ENCODE results near the gene GRIK2. TPM values are rescaled to one million over a fixed set of nuclear protein-coding genes. Genes with fewer than 3 reads are reported as not detected.

The GRIK2 gene
- total RNA-seq, 3 donors from 2014 or later (not counting 1 experiment from before 2014, with no cell fraction given) = not detected

GRCh38 chr6:101853231-101854085 lies 459.9 kb downstream of the GRIK2 start:
- Histone ChIP-seq H3K36me3 (ENCODE audit: control insufficient read depth, insufficient read depth, low read length) (no peaks in the 10 kb centered on the region), H3K27ac (ENCODE audit: low read length) (no peak overlapping the region), H3K9me3 (ENCODE audit: control insufficient read depth, insufficient read depth, low read length) (no peaks in the 10 kb centered on the region), H3K27me3 (ENCODE audit: control insufficient read depth, insufficient read depth, low read length) (no peaks in the 10 kb centered on the region), H3K4me1 (ENCODE audit: control insufficient read depth, insufficient read depth, low read length) (no peaks in the 10 kb centered on the region), H3K4me3 (ENCODE audit: low read length) (no peak overlapping the region)
- H3K4me1 Mint-ChIP-seq = no peaks in the 10 kb centered on the region
- intact Hi-C loops (cut with micrococcal nuclease) = no loop called here
- 81% methylated on average over 2 of the region's 3 CpGs for WGBS (ENCODE audit: insufficient coverage)
- no peak overlapping the region for H3K27ac Mint-ChIP-seq
- no peak for ATAC-seq
- H3K36me3 Mint-ChIP-seq = no peaks in the 10 kb centered on the region
- peaks cover 6% of the 10 kb centered on the region in 2 donors for H3K9me3 Mint-ChIP-seq
- no peak for TF ChIP-seq CTCF (IDR thresholded peaks at IDR 0.05)
- DNase-seq = no peak
- H3K27me3 Mint-ChIP-seq (ENCODE audit: low read depth in 2 of 2) = no peaks in the 10 kb centered on the region
- no peak overlapping the region for H3K4me3 Mint-ChIP-seq

GRCh38 chr6:101876431-101876830 lies 482.9 kb downstream of the GRIK2 start:
- H3K27ac Mint-ChIP-seq = no peak overlapping the region
- DNase-seq (no peak), ATAC-seq (no peak)
- H3K4me3 Mint-ChIP-seq = no peak overlapping the region
- peaks cover 4 to 7% of the 10 kb centered on the region in 2 donors for H3K9me3 Mint-ChIP-seq
- Histone ChIP-seq H3K36me3 (ENCODE audit: control insufficient read depth, insufficient read depth, low read length) (no peaks in the 10 kb centered on the region), H3K4me3 (ENCODE audit: low read length) (no peak overlapping the region), H3K27me3 (ENCODE audit: control insufficient read depth, insufficient read depth, low read length) (no peaks in the 10 kb centered on the region), H3K4me1 (ENCODE audit: control insufficient read depth, insufficient read depth, low read length) (no peaks in the 10 kb centered on the region), H3K27ac (ENCODE audit: low read length) (no peak overlapping the region), H3K9me3 (ENCODE audit: control insufficient read depth, insufficient read depth, low read length) (no peaks in the 10 kb centered on the region)
- TF ChIP-seq CTCF (IDR thresholded peaks at IDR 0.05) = no peak
- H3K36me3 Mint-ChIP-seq = no peaks in the 10 kb centered on the region
- no peaks in the 10 kb centered on the region for H3K27me3 Mint-ChIP-seq (ENCODE audit: low read depth in 2 of 2)
- intact Hi-C loops (cut with micrococcal nuclease) = no loop called here
- no peaks in the 10 kb centered on the region for H3K4me1 Mint-ChIP-seq

GRCh38 chr6:101878554-101879276 lies 485.2 kb downstream of the GRIK2 start:
- no peak overlapping the region for H3K27ac Mint-ChIP-seq
- intact Hi-C loops (cut with micrococcal nuclease) = no loop called here
- TF ChIP-seq CTCF (IDR thresholded peaks at IDR 0.05) = no peak
- no peaks in the 10 kb centered on the region for H3K27me3 Mint-ChIP-seq (ENCODE audit: low read depth in 2 of 2)
- H3K4me3 Mint-ChIP-seq = no peak overlapping the region
- peaks cover 9 to 10% of the 10 kb centered on the region in 2 donors for H3K9me3 Mint-ChIP-seq
- H3K36me3 ChIP-seq (ENCODE audit: control insufficient read depth, insufficient read depth, low read length) = no peaks in the 10 kb centered on the region
- no peak overlapping the region for H3K27ac ChIP-seq (ENCODE audit: low read length)
- no peak for DNase-seq
- no peaks in the 10 kb centered on the region for H3K27me3 ChIP-seq (ENCODE audit: control insufficient read depth, insufficient read depth, low read length)
- 82% methylated on average over 7 of the region's 7 CpGs for WGBS (ENCODE audit: insufficient coverage)
- ATAC-seq = no peak
- H3K9me3 ChIP-seq (ENCODE audit: control insufficient read depth, insufficient read depth, low read length) = no peaks in the 10 kb centered on the region
- H3K4me3 ChIP-seq (ENCODE audit: low read length) = no peak overlapping the region
- H3K4me1 Mint-ChIP-seq = no peaks in the 10 kb centered on the region
- H3K36me3 Mint-ChIP-seq = no peaks in the 10 kb centered on the region
- no peaks in the 10 kb centered on the region for H3K4me1 ChIP-seq (ENCODE audit: control insufficient read depth, insufficient read depth, low read length)

Measured in natural killer cell (primary cell).